ENCODE results near the gene UBXN4.

UBXN4 gene

DNA sequence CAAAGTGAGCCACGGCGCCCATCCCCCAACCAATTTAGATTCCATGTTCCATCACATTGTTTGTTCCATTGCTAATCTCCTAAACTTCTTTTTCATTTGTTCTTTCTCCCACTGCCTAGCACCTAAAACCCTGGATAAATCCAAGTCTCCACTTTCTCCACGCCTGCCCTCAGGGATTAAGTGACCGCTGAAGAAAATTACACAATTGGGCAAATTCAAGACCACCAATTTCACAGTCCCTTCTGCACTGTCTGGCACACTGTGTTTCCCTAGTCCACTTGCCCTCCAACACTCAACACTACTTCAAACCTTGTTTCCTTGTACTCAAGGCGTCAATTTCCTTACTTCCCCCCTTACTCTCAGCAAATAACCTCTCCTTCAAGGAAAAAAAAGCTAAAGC, 5.1 kb upstream of the UBXN4 start:
- DNase-seq: no peak
- TF ChIP-seq, protein P1, sequence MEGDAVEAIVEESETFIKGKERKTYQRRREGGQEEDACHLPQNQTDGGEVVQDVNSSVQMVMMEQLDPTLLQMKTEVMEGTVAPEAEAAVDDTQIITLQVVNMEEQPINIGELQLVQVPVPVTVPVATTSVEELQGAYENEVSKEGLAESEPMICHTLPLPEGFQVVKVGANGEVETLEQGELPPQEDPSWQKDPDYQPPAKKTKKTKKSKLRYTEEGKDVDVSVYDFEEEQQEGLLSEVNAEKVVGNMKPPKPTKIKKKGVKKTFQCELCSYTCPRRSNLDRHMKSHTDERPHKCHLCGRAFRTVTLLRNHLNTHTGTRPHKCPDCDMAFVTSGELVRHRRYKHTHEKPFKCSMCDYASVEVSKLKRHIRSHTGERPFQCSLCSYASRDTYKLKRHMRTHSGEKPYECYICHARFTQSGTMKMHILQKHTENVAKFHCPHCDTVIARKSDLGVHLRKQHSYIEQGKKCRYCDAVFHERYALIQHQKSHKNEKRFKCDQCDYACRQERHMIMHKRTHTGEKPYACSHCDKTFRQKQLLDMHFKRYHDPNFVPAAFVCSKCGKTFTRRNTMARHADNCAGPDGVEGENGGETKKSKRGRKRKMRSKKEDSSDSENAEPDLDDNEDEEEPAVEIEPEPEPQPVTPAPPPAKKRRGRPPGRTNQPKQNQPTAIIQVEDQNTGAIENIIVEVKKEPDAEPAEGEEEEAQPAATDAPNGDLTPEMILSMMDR (IDR thresholded peaks at IDR 0.05; ENCODE audit: low read depth, low read length): no peak
- Histone ChIP-seq H3K27me3 (ENCODE audit: insufficient read depth, low read depth, severe bottlenecking) (no peaks in the 10 kb centered on the region), H3K36me3 (no peaks in the 10 kb centered on the region), H3K9me3 (ENCODE audit: severe bottlenecking) (no peaks in the 10 kb centered on the region), H3K4me3 (ENCODE audit: low read depth, low read length) (no peak overlapping the region), H3K27ac (no peak overlapping the region)

DNA sequence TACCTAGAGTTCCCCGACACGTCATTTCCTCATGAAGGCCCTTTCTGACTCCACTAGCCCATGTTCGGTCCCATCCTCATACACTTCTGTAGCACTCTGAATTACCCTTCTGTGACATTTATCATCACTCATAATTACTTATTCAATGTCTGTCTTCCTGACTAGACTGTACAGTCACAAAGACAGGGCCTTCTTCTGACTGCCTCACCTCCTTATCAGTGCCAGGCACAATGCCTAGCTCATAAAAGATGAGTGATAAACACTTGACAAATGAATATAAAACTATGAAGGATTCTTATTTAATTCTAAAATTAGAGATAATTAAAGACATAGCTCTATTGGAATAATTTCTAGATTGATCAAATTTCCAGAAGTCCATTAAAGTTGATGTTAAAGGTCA, 1.4 kb upstream of the UBXN4 start:
- TF ChIP-seq, protein P1 (IDR thresholded peaks at IDR 0.05; ENCODE audit: low read depth, low read length): no peak
- H3K9me3 ChIP-seq (ENCODE audit: severe bottlenecking): no peaks in the 10 kb centered on the region
- no peak for DNase-seq
- peaks cover 10% of the 10 kb centered on the region for H3K36me3 ChIP-seq
- no peak overlapping the region for H3K4me3 ChIP-seq (ENCODE audit: low read depth, low read length)
- no peak overlapping the region for H3K27ac ChIP-seq
- H3K27me3 ChIP-seq (ENCODE audit: insufficient read depth, low read depth, severe bottlenecking): no peaks in the 10 kb centered on the region

DNA sequence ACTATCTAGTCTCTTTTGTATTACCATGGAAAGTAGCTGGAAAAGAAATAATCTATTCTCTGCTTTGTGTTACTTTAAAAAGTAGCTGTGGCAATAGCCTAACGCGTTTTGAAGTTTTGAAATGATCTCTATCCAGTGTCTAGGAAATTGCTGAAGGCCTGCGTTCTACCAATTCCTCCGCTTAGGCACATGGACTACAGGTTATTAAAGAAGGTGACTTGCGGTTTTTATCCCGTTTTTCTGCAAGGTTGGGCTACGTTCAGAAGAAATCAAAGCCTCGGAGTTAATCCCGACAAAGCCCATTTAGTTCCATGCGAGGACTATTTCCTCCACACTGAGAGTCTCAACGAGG, 636 bp upstream of the UBXN4 start:
- no peak for DNase-seq
- H3K27me3 ChIP-seq (ENCODE audit: insufficient read depth, low read depth, severe bottlenecking): no peaks in the 10 kb centered on the region
- TF ChIP-seq, protein P1 (IDR thresholded peaks at IDR 0.05; ENCODE audit: low read depth, low read length): no peak
- H3K4me3 ChIP-seq (ENCODE audit: low read depth, low read length): no peak overlapping the region
- peaks cover 11% of the 10 kb centered on the region for H3K36me3 ChIP-seq
- peak overlapping the region; percentile 43 for H3K27ac ChIP-seq
- H3K9me3 ChIP-seq (ENCODE audit: severe bottlenecking): no peaks in the 10 kb centered on the region

DNA sequence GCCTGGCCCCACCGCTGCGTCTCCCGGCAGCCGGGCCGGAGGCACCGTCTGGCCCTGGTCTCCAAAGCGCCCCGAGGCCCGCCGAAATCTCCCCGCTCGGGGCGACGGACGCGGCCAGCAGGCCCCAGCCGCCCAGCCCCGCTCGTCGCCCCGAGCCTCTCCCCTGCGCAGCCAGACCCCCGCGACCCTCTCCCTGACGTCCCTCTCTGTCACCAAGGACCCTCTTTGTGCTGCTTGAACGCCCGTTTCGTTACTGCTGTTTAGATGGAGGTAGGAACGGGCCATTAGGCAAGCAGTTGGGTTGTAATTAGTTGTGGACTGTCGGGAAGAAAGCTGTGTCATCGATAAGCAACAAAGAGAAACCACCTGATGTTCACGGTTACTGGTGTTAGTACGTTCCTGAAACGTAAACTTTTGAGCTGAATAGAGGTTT, 686 bp downstream of the UBXN4 start:
- Histone ChIP-seq H3K27ac (peak overlapping the region; percentile 95), H3K4me3 (ENCODE audit: low read depth, low read length) (peak overlapping the region; percentile 83), H3K9me3 (ENCODE audit: severe bottlenecking) (no peaks in the 10 kb centered on the region), H3K27me3 (ENCODE audit: insufficient read depth, low read depth, severe bottlenecking) (no peaks in the 10 kb centered on the region), H3K36me3 (peaks cover 15% of the 10 kb centered on the region)
- TF ChIP-seq, protein P1 (IDR thresholded peaks at IDR 0.05; ENCODE audit: low read depth, low read length): no peak
- no peak for DNase-seq

DNA sequence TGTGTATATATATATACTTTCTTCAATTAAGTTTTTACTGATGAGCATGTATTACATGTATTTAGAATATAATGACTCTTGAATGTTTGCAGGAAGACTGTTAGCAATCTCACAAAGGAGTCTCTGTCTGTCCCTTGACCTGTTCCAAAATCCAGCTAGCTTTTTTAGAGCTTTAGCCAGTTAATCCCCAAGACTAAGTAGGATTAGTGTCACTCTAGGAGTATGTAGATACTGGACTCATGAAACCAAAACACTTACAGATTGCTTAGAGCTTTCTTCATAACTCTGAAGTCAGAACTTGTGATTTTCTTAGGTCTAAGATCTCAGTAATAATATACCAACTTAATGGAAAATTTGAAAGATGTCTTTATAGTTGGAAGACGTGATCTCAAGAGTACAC, 2.2 kb downstream of the UBXN4 start:
- DNase-seq: no peak
- H3K9me3 ChIP-seq (ENCODE audit: severe bottlenecking): no peaks in the 10 kb centered on the region
- H3K27me3 ChIP-seq (ENCODE audit: insufficient read depth, low read depth, severe bottlenecking): no peaks in the 10 kb centered on the region
- H3K27ac ChIP-seq: peak overlapping the region; percentile 95
- peaks cover 27% of the 10 kb centered on the region for H3K36me3 ChIP-seq
- TF ChIP-seq, protein P1 (IDR thresholded peaks at IDR 0.05; ENCODE audit: low read depth, low read length): no peak
- H3K4me3 ChIP-seq (ENCODE audit: low read depth, low read length): peak overlapping the region; percentile 83

DNA sequence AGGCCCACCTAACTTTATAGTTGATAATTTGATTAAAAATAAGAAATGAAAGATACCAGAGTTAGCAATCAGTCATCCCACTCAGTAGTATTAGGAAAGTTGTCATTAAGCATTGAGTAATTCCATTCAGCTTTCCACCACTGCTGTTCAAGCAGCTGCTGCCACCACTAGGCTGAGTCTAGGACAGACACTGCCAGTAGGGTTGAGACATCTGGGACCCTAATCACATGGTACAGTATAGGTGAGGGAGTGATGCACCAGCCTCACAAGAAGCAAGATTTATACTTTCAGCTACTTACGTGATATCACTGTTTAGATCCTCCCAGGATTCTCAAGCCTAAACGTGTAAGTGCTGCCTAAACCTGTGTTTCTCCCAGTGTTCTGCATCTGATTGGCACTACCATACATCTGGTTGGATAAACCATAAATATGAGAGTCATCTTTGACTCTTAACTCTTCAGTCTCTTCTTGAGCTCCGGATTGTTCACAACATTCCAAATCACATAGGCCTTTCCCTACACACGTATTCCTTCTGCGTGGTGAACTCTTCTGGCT, 3.2 kb downstream of the UBXN4 start:
- TF ChIP-seq, protein P1 (IDR thresholded peaks at IDR 0.05; ENCODE audit: low read depth, low read length): peak; percentile 43; the same call in 1 of the 2 replicates
- DNase-seq: peak; percentile 73
- Histone ChIP-seq H3K27ac (peak overlapping the region; percentile 43), H3K4me3 (ENCODE audit: low read depth, low read length) (no peak overlapping the region), H3K9me3 (ENCODE audit: severe bottlenecking) (no peaks in the 10 kb centered on the region), H3K36me3 (peaks cover 37% of the 10 kb centered on the region), H3K27me3 (ENCODE audit: insufficient read depth, low read depth, severe bottlenecking) (no peaks in the 10 kb centered on the region)
